Stimulated activated CD4-positive, alpha-beta T cell treated with anti-CD3 and anti-CD28 coated beads, Interleukin-2, amount 100 ng/mL, for 48 hours (primary cell): ENCODE data around the gene CFAP45.
A peak's percentile ranks its signal among the peaks of the same experiment; 100 is the strongest.

Experiments
- DNase-seq, 2 donors: peaks; one replicate each; pipeline ENCODE4 v3.0.0-alpha.2; 2020

Gene CFAP45

GRCh38 chr1:159900086-159900680 is at the start of gene CFAP45:
CFAP45 (minus strand) TSS chr1:159900165; CDS start chr1:159900098, 67 bp downstream.
- no peak for DNase-seq

GRCh38 chr1:159949123-159949522 is 49.2 kb upstream of the CFAP45 start:
- no peak for DNase-seq

- DNase-seq = no peak
Observed at GRCh38 chr1:159947942-159948341, 48.0 kb upstream of the CFAP45 start.

- no peak for DNase-seq
Observed at GRCh38 chr1:159946242-159947187, 46.5 kb upstream of the CFAP45 start.

- peak; percentile 47 to 51 for DNase-seq
Observed at GRCh38 chr1:159945483-159946241, 45.7 kb upstream of the CFAP45 start, which contains the start of gene IGSF9. IGSF9 (minus strand) TSS chr1:159945613; CDS start chr1:159943454, 2,159 bp downstream.

GRCh38 chr1:159944623-159945455 is 44.9 kb upstream of the CFAP45 start:
- DNase-seq = no peak

- no peak for DNase-seq
Observed at GRCh38 chr1:159943908-159944622, 44.1 kb upstream of the CFAP45 start.

GRCh38 chr1:159943278-159943640 is 43.3 kb upstream of the CFAP45 start:
- no peak for DNase-seq

- DNase-seq = no peak
Observed at GRCh38 chr1:159942632-159943277, 42.8 kb upstream of the CFAP45 start.

GRCh38 chr1:159941591-159942560 is 41.9 kb upstream of the CFAP45 start:
- DNase-seq = no peak

- no peak for DNase-seq
Observed at GRCh38 chr1:159941141-159941540, 41.2 kb upstream of the CFAP45 start.

- no peak for DNase-seq
Observed at GRCh38 chr1:159940006-159940620, 40.1 kb upstream of the CFAP45 start.

GRCh38 chr1:159939678-159940002 is 39.7 kb upstream of the CFAP45 start:
- no peak for DNase-seq

- no peak for DNase-seq
Observed at GRCh38 chr1:159938905-159939677, 39.1 kb upstream of the CFAP45 start.

GRCh38 chr1:159938211-159938852 is 38.4 kb upstream of the CFAP45 start:
- DNase-seq = no peak

GRCh38 chr1:159937054-159937750 is 37.2 kb upstream of the CFAP45 start:
- no peak for DNase-seq

GRCh38 chr1:159936273-159936904 is 36.4 kb upstream of the CFAP45 start:
- DNase-seq = peak; percentile 90 to 92
